Measurements from ENCODE around the gene ROR1.

The ROR1 gene

GRCh38 chr1:64033667-64034220 is 259.9 kb downstream of the ROR1 start:
- no peak for ATAC-seq
- TF ChIP-seq ZNF70 (CRISPR knock-in tag; IDR thresholded peaks at IDR 0.05), result no peak
- TF ChIP-seq, protein P1, sequence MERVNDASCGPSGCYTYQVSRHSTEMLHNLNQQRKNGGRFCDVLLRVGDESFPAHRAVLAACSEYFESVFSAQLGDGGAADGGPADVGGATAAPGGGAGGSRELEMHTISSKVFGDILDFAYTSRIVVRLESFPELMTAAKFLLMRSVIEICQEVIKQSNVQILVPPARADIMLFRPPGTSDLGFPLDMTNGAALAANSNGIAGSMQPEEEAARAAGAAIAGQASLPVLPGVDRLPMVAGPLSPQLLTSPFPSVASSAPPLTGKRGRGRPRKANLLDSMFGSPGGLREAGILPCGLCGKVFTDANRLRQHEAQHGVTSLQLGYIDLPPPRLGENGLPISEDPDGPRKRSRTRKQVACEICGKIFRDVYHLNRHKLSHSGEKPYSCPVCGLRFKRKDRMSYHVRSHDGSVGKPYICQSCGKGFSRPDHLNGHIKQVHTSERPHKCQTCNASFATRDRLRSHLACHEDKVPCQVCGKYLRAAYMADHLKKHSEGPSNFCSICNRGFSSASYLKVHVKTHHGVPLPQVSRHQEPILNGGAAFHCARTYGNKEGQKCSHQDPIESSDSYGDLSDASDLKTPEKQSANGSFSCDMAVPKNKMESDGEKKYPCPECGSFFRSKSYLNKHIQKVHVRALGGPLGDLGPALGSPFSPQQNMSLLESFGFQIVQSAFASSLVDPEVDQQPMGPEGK (CRISPR knock-in tag; IDR thresholded peaks at IDR 0.05; ENCODE audit: borderline replicate concordance), result no peak
- TF ChIP-seq GLIS3 (CRISPR knock-in tag; IDR thresholded peaks at IDR 0.05), result no peak
- TF ChIP-seq ZFP3 (CRISPR knock-in tag; IDR thresholded peaks at IDR 0.05), result no peak
- TF ChIP-seq RARB (CRISPR knock-in tag; IDR thresholded peaks at IDR 0.05), result no peak
- no peak for TF ChIP-seq OSR1 (CRISPR knock-in tag; IDR thresholded peaks at IDR 0.05)
- TF ChIP-seq SNAI2 (CRISPR knock-in tag; IDR thresholded peaks at IDR 0.05), result no peak
- no peak for TF ChIP-seq ZNF565 (CRISPR knock-in tag; conservative IDR thresholded peaks at IDR 0.05; ENCODE audit: low read depth)
- TF ChIP-seq ZC3H10 (CRISPR knock-in tag; IDR thresholded peaks at IDR 0.05), result no peak

- ATAC-seq, result no peak
- TF ChIP-seq ZFP3 (CRISPR knock-in tag; IDR thresholded peaks at IDR 0.05), result no peak
- TF ChIP-seq, protein P2, sequence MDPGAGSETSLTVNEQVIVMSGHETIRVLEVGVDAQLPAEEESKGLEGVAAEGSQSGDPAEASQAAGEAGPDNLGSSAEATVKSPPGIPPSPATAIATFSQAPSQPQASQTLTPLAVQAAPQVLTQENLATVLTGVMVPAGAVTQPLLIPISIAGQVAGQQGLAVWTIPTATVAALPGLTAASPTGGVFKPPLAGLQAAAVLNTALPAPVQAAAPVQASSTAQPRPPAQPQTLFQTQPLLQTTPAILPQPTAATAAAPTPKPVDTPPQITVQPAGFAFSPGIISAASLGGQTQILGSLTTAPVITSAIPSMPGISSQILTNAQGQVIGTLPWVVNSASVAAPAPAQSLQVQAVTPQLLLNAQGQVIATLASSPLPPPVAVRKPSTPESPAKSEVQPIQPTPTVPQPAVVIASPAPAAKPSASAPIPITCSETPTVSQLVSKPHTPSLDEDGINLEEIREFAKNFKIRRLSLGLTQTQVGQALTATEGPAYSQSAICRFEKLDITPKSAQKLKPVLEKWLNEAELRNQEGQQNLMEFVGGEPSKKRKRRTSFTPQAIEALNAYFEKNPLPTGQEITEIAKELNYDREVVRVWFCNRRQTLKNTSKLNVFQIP (CRISPR knock-in tag; IDR thresholded peaks at IDR 0.05; ENCODE audit: borderline replicate concordance, low read depth), result no peak
- TF ChIP-seq ESRRG (CRISPR knock-in tag; IDR thresholded peaks at IDR 0.05), result no peak
- TF ChIP-seq TCF4 (CRISPR knock-in tag; IDR thresholded peaks at IDR 0.05; ENCODE audit: borderline replicate concordance), result no peak
- TF ChIP-seq TOX (CRISPR knock-in tag; IDR thresholded peaks at IDR 0.05; ENCODE audit: borderline replicate concordance), result no peak
- no peak for TF ChIP-seq ARNTL (CRISPR knock-in tag; IDR thresholded peaks at IDR 0.05; ENCODE audit: borderline replicate concordance, low read depth)
- no peak for TF ChIP-seq OSR1 (CRISPR knock-in tag; IDR thresholded peaks at IDR 0.05)
- no peak for TF ChIP-seq PPARA (CRISPR knock-in tag; IDR thresholded peaks at IDR 0.05; ENCODE audit: borderline replicate concordance)
- no peak for TF ChIP-seq ZC3H10 (CRISPR knock-in tag; IDR thresholded peaks at IDR 0.05)
- TF ChIP-seq, protein P1 (CRISPR knock-in tag; IDR thresholded peaks at IDR 0.05; ENCODE audit: borderline replicate concordance), result no peak
- TF ChIP-seq ZFP30 (CRISPR knock-in tag; IDR thresholded peaks at IDR 0.05), result no peak
- TF ChIP-seq RARB (CRISPR knock-in tag; IDR thresholded peaks at IDR 0.05), result no peak
- TF ChIP-seq CSDC2 (CRISPR knock-in tag; IDR thresholded peaks at IDR 0.05), result no peak
- TF ChIP-seq ZNF70 (CRISPR knock-in tag; IDR thresholded peaks at IDR 0.05), result no peak
- no peak for TF ChIP-seq BACH2 (CRISPR knock-in tag; IDR thresholded peaks at IDR 0.05; ENCODE audit: borderline replicate concordance)
- TF ChIP-seq ISL1 (CRISPR knock-in tag; IDR thresholded peaks at IDR 0.05), result no peak
- no peak for TF ChIP-seq ZNF8 (CRISPR knock-in tag; IDR thresholded peaks at IDR 0.05)
- TF ChIP-seq CSRNP3 (CRISPR knock-in tag; IDR thresholded peaks at IDR 0.05), result no peak
- TF ChIP-seq CREB5 (CRISPR knock-in tag; IDR thresholded peaks at IDR 0.05; ENCODE audit: low read depth), result no peak
Measured at GRCh38 chr1:64036549-64036948, 262.7 kb downstream of the ROR1 start.

GRCh38 chr1:64038119-64038518 is 264.3 kb downstream of the ROR1 start:
- no peak for TF ChIP-seq CSRNP3 (CRISPR knock-in tag; IDR thresholded peaks at IDR 0.05)
- peak; percentile 49; the same call in 1 of the 2 replicates for TF ChIP-seq ISL1 (CRISPR knock-in tag; IDR thresholded peaks at IDR 0.05)
- ATAC-seq, result peak; percentile 12

All from SK-N-SH treated with all-trans-retinoic acid at 6 μM for 48 hours (cell line).